Natural killer cell (primary cell): ENCODE measurements around the gene OR8H1. TPM values are rescaled to one million over a fixed set of nuclear protein-coding genes. Genes with fewer than 3 reads are reported as not detected.

ENCODE experiments used
- ATAC-seq, 3 donors: fragments of 150-1000 bp in 2 of 3; fragments of 200-7000 bp in 1 of 3; cut with Tn5 transposase; 1 replicate in 1 of 3; 2 replicates in 2 of 3; pipeline ENCODE4 v1.10.0; 2021; ENCODE audit warnings: mild to moderate bottlenecking in 2 of 3, moderate library complexity in 2 of 3
- DNase-seq, 2 donors: peaks; one replicate each; pipeline versions ENCODE4 v3.0.0 to v3.0.0-alpha.2; 2013 to 2021; ENCODE audit warnings: mixed read lengths in 1 of 2
- H3K27ac ChIP-seq: one replicate; pipeline ENCODE4 v1.5.1; 2013; ENCODE audit warnings: mild to moderate bottlenecking, low read length
- H3K27me3 ChIP-seq: one replicate; pipeline ENCODE4 v1.6.1; 2013; ENCODE audit warnings: low read length; ENCODE audit not compliant: control insufficient read depth, insufficient read depth
- H3K36me3 ChIP-seq: one replicate; pipeline ENCODE4 v1.6.1; 2013; ENCODE audit warnings: low read length; ENCODE audit not compliant: control insufficient read depth, insufficient read depth
- H3K4me1 ChIP-seq: one replicate; pipeline ENCODE4 v1.6.1; 2013; ENCODE audit warnings: low read length; ENCODE audit not compliant: control insufficient read depth, insufficient read depth
- H3K4me3 ChIP-seq: one replicate; pipeline ENCODE4 v1.5.1; 2013; ENCODE audit warnings: low read length
- H3K9me3 ChIP-seq: one replicate; pipeline ENCODE4 v1.6.1; 2013; ENCODE audit warnings: low read length; ENCODE audit not compliant: control insufficient read depth, insufficient read depth
- H3K27ac Mint-ChIP-seq, 2 donors: one replicate each; pipeline ENCODE4 v1.8.0; 2022; ENCODE audit warnings: mild to moderate bottlenecking in 2 of 2, mixed read lengths in 2 of 2, moderate library complexity in 1 of 2
- H3K27me3 Mint-ChIP-seq, 2 donors: one replicate each; pipeline ENCODE4 v1.8.0; 2022; ENCODE audit warnings: low read depth in 2 of 2, mixed read lengths in 2 of 2
- H3K36me3 Mint-ChIP-seq: one replicate; pipeline ENCODE4 v1.8.0; 2022; ENCODE audit warnings: mixed read lengths
- H3K4me1 Mint-ChIP-seq, 2 donors: one replicate each; pipeline ENCODE4 v1.8.0; 2022; ENCODE audit warnings: mixed read lengths in 2 of 2
- H3K4me3 Mint-ChIP-seq: one replicate; pipeline ENCODE4 v1.8.0; 2022; ENCODE audit warnings: mild to moderate bottlenecking, moderate library complexity, mixed read lengths
- H3K9me3 Mint-ChIP-seq, 2 donors: one replicate each; pipeline ENCODE4 v1.8.0; 2022; ENCODE audit warnings: mixed read lengths in 2 of 2
- WGBS: methylation state at CpG from one replicate; pipeline ENCODE4 v1.1.7; 2013; ENCODE audit warnings: missing lambda C conversion rate; ENCODE audit not compliant: insufficient coverage; 5-methylcytosine and 5-hydroxymethylcytosine counted together
- intact Hi-C: fragments of 100-400 bp; cut with micrococcal nuclease; formaldehyde crosslinking; loops from one replicate; pipeline ENCODE4 v1.14.2; 2022
- total RNA-seq, 4 donors: library from RNA; stranded (reverse); fragments of 120-200 nt in 1 of 4; gene quantifications; one replicate each; pipeline versions ENCODE4 v1.2.3 to v1.2.4, GENCODE V29; 2013 to 2022
- TF ChIP-seq, protein P1 (sequence below): fragments of 200-600 bp; IDR thresholded peaks from one replicate; pipeline ENCODE4 v1.8.0; 2022; ENCODE audit warnings: antibody characterized with exemption

Gene OR8H1
- not detected for total RNA-seq
- not detected for total RNA-seq (2013)

- no peak for ATAC-seq
- TF ChIP-seq, protein P1, sequence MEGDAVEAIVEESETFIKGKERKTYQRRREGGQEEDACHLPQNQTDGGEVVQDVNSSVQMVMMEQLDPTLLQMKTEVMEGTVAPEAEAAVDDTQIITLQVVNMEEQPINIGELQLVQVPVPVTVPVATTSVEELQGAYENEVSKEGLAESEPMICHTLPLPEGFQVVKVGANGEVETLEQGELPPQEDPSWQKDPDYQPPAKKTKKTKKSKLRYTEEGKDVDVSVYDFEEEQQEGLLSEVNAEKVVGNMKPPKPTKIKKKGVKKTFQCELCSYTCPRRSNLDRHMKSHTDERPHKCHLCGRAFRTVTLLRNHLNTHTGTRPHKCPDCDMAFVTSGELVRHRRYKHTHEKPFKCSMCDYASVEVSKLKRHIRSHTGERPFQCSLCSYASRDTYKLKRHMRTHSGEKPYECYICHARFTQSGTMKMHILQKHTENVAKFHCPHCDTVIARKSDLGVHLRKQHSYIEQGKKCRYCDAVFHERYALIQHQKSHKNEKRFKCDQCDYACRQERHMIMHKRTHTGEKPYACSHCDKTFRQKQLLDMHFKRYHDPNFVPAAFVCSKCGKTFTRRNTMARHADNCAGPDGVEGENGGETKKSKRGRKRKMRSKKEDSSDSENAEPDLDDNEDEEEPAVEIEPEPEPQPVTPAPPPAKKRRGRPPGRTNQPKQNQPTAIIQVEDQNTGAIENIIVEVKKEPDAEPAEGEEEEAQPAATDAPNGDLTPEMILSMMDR: no peak
- no peaks in the 10 kb centered on the region for H3K27me3 Mint-ChIP-seq
- Histone ChIP-seq H3K4me1 (no peaks in the 10 kb centered on the region), H3K36me3 (no peaks in the 10 kb centered on the region), H3K9me3 (peaks cover 2% of the 10 kb centered on the region), H3K27ac (no peak within 1 kb of the TSS), H3K4me3 (no peak within 1 kb of the TSS), H3K27me3 (no peaks in the 10 kb centered on the region)
- DNase-seq: no peak
- WGBS: 50% methylated on average over 1 of the region's 2 CpGs
- no peak within 1 kb of the TSS for H3K27ac Mint-ChIP-seq
- H3K4me1 Mint-ChIP-seq: no peaks in the 10 kb centered on the region
- peaks cover 7% of the 10 kb centered on the region for H3K36me3 Mint-ChIP-seq
- H3K9me3 Mint-ChIP-seq: peaks cover 13 to 25% of the 10 kb centered on the region in 2 donors
- intact Hi-C loops: no loop called here
- no peak within 1 kb of the TSS for H3K4me3 Mint-ChIP-seq
Measured at GRCh38 chr11:56292154-56292553, at the start of gene OR8H1. Gene OR8H1, minus strand, starts transcription at chr11:56292254. Its CDS starts 1,192 bp downstream, at chr11:56291062.

DNA sequence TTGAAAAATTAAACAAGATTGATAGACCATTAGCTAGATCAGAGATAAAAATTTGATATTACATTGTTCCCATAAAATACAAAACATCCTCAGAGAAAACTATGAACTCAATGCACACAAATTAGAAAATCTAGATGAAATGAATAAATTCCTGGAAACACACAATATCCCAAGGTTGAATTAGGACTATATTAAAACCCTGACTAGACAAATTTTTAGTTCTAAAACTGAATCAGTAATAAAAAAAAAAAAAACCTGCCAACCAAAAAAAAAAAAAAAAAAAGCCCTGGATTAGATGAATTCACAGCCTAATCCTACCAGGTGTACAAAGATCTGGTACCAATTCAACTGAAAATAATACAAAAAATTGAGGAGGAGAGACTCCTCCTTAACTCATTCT lies 48.2 kb upstream of the OR8H1 start:
- no peaks in the 10 kb centered on the region for H3K36me3 ChIP-seq
- ATAC-seq (no peak), DNase-seq (no peak)
- Mint-ChIP-seq H3K27ac (no peak overlapping the region), H3K4me1 (no peaks in the 10 kb centered on the region), H3K36me3 (peaks cover 24% of the 10 kb centered on the region), H3K27me3 (no peaks in the 10 kb centered on the region), H3K4me3 (no peak overlapping the region), H3K9me3 (peaks cover 13 to 16% of the 10 kb centered on the region in 2 donors)
- H3K4me3 ChIP-seq: no peak overlapping the region
- H3K9me3 ChIP-seq: peaks cover 10% of the 10 kb centered on the region
- no peaks in the 10 kb centered on the region for H3K4me1 ChIP-seq
- intact Hi-C loops: no loop called here
- TF ChIP-seq, protein P1: no peak
- no peaks in the 10 kb centered on the region for H3K27me3 ChIP-seq
- H3K27ac ChIP-seq: no peak overlapping the region

DNA sequence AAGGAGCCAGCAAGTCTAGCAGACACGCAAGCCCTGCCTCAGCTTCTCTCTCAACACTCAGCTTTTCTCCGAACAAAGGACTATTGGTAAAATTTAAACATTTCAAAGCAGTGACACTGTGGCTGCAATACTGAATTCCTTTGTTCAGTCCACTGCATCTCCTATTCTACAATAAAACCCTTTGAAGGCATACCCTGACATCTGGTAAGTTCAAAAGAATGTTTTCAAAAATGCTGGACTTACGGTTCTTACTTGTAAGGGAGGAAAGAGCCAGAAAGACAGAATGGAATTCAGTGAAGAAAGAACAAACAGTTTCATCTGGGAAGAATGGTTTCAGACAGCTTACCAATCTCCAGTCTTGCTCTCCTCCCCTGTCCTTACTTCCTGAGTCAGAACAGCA lies 41.1 kb upstream of the OR8H1 start:
- no peaks in the 10 kb centered on the region for H3K27me3 ChIP-seq
- intact Hi-C loops: no loop called here
- WGBS: 64% methylated on average over 3 of the region's 3 CpGs
- Mint-ChIP-seq H3K27ac (no peak overlapping the region), H3K9me3 (peaks cover 2 to 5% of the 10 kb centered on the region in 2 donors), H3K27me3 (no peaks in the 10 kb centered on the region), H3K4me3 (no peak overlapping the region), H3K36me3 (peaks cover 5% of the 10 kb centered on the region), H3K4me1 (no peaks in the 10 kb centered on the region)
- no peaks in the 10 kb centered on the region for H3K36me3 ChIP-seq
- H3K27ac ChIP-seq: no peak overlapping the region
- DNase-seq (no peak), ATAC-seq (no peak)
- H3K9me3 ChIP-seq: peaks cover 25% of the 10 kb centered on the region
- H3K4me3 ChIP-seq: no peak overlapping the region
- TF ChIP-seq, protein P1: no peak
- no peaks in the 10 kb centered on the region for H3K4me1 ChIP-seq

DNA sequence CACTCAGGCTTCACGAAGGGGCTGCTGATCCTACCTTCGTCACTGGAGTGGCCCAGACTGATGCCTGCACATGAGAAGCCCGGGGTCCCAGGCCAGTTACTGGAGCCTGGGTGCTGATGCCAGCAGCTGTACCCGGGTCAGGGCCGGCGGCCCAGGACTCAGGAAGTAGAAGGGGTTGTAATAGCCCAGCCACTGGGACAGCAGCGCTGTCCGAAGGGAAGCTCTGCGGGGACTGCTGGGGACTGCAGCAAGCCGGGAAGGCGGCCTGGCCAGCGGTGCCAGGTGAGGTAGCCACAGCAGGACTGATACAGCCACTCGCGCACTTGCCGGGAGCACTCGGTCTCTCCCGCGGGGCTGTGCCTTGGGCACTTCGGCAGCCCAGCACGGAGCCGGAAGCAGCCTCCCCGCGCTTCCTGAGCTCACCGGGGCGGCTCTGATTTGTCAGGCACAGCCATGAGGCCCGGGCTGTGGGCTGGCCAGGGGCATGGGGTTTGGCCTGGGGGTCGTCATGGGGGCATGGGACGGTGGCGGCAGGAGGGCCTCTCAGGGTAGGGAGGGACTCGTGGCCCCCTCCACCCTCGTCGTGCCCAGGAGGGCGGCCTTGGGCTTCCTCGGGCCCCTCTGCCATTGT lies 39.9 kb upstream of the OR8H1 start:
- Mint-ChIP-seq H3K27me3 (no peaks in the 10 kb centered on the region), H3K27ac (no peak overlapping the region), H3K36me3 (no peaks in the 10 kb centered on the region), H3K4me1 (no peaks in the 10 kb centered on the region), H3K4me3 (no peak overlapping the region), H3K9me3 (peaks cover 6% of the 10 kb centered on the region in 2 donors)
- H3K9me3 ChIP-seq: peaks cover 23% of the 10 kb centered on the region
- no peaks in the 10 kb centered on the region for H3K36me3 ChIP-seq
- ATAC-seq (no peak), DNase-seq (no peak)
- TF ChIP-seq, protein P1: no peak
- H3K4me1 ChIP-seq: no peaks in the 10 kb centered on the region
- WGBS: 88% methylated on average over 34 of the region's 34 CpGs
- H3K4me3 ChIP-seq: no peak overlapping the region
- H3K27ac ChIP-seq: no peak overlapping the region
- no peaks in the 10 kb centered on the region for H3K27me3 ChIP-seq
- intact Hi-C loops: no loop called here
